GM19351 (cell line): Measurements from ENCODE around the gene AUTS2.

Experiments
- ATAC-seq: cut with Tn5 transposase; IDR thresholded peaks from one replicate; pipeline ENCODE4 v1.9.1; 2021; ENCODE audit warnings: mild to moderate bottlenecking, moderate library complexity; ENCODE audit not compliant: unreplicated experiment

Gene AUTS2

GRCh38 chr7:69599955-69600709 lies 1.9 kb downstream of the AUTS2 start:
- ATAC-seq, result no peak

GRCh38 chr7:69600710-69601519 lies 2.6 kb downstream of the AUTS2 start:
- ATAC-seq, result no peak

GRCh38 chr7:69602522-69602921 lies 4.2 kb downstream of the AUTS2 start:
- ATAC-seq, result no peak

DNA sequence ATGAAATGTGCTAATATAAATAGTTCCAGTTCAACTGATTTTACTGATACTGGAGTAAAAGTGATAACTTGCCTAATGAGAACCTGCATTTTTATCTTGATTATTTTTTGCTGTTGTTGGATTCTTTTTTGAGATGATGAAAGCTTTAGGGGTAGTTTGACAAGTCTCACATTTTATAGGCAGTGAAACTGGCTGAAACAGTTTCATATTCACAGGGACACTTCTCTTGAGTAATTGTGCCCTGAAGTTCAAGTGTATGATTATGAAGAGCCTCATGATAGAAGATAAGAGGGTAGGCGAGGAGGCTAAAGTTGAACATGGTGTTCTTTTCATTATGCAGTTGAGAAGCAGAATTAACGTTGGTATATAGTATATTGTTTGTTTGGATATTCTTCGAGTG lies 5.1 kb downstream of the AUTS2 start:
- peak; percentile 47 for ATAC-seq

DNA sequence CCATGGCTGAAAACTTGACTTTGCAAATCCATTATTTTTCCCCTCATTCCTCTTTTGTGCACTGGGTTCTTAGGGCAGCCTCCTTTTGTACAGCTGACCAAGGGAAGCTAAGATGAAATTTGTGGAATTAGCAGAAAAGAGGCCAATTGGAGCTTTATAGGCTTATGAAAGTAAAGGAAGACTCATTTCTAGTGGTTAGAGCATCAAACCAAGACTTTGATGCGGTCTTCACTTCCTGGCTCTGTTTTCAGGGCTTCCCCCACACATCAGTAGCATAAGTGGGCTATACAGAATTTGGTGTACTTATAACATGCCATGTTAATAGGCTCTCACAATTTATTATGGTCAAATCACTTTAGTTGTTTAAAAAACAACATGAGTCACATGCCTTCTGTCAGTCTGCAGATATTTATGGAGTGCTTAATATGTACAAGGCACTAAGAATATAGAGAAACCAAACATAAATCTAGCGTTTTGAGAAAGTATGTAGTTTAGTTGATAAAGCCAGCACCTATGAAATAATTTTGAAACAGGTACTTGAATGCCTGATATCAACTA lies 5.7 kb downstream of the AUTS2 start:
- peak; percentile 85 for ATAC-seq

GRCh38 chr7:69605070-69605469 lies 6.8 kb downstream of the AUTS2 start:
- no peak for ATAC-seq

DNA sequence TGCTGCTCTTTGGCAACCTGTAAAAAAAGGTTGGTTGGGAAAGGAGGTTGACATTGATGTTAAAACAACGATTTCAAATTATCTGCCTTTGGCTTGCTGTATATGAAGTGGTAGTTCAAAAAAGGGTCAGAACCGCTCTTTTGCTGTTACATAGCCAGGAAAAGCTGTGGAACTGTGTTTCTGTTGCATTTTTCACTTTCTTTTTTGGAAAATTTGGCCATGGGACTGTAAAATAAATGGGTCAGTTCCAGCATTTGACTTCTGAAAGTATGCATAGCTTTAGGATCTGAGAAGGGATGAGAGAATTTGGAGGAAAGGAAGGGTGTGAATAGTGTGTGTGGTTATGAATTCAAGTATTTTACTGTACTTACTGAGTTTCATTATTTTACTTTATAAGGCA lies 7.3 kb downstream of the AUTS2 start:
- no peak for ATAC-seq

GRCh38 chr7:69608049-69608448 lies 9.8 kb downstream of the AUTS2 start:
- no peak for ATAC-seq

GRCh38 chr7:69608878-69609277 lies 10.6 kb downstream of the AUTS2 start:
- ATAC-seq, result no peak

DNA sequence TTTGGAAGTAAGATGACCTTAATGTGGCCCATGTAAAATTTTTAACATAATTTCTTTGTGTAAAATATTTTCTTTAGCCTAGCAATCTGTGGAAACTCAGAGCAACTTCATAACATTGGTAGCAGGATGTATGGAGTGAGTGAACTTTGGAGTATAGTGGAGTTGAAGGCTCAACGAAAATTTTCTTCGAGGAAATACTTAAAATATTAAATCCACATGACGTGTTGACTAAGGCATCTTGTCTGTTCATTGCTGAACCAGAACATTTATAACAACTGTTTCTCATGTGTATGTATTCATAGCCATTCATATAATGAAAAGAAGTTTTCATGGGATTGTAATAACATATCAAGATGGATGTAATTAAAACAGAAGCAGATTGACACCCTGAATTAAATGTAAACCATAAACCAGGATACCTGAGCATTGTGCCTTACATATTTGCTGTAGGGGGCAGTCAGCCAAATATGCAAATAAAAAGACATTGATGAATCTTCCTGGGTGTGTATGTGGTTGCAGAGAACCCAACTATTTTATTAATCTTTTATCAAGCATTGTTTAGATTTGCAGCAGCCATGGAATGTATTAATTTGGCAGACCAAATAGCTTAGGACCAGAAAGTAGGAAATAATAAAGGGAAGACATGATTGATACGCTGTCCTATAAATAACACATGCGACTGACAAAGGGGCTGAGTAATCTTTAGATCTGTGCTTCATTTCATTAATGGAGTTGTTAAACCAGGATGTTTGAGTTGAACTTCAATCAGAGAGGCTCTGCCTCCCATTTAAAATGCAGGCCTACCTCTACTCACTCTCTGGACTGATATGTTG lies 11.5 kb downstream of the AUTS2 start:
- no peak for ATAC-seq

- no peak for ATAC-seq
Observed at GRCh38 chr7:69610374-69611084, 12.3 kb downstream of the AUTS2 start.

- no peak for ATAC-seq
Observed at GRCh38 chr7:69612981-69613380, 14.7 kb downstream of the AUTS2 start.

DNA sequence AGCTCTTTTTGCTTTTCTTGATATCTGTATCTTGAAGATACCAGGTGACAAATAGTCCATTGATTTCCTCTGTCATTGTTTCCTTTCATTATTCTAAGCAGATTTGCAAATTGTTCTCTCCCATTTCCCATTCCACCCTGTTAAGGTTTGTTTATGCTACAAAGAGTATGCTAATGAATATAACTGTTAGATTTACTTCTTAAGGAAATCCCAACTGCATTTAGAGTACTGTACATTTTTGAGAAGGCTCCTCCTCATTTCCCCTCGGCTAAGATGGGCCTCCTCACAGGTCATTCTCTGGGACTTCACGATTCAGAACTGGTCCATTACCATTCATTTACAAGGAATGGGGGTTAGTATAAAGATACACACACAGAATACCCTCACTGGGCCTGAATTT lies 15.6 kb downstream of the AUTS2 start:
- no peak for ATAC-seq

DNA sequence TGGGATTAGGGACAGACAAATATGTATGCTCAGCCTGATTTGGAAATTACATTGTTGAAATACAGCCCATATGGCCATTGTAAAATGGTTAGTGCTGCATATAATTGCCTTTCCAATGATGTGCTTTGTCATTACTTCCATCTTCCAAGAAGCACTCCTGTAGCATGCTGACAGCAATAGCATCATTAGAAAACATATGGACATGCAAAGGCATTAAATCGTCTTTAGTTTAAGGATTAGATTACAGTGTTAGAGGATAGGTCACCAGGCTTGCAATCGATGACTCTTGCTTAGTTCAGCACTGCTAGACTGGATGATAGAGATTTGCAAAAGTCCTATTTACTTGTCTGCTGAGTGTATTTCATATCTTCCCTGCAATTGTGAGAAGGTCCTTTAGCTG lies 17.4 kb downstream of the AUTS2 start:
- no peak for ATAC-seq

DNA sequence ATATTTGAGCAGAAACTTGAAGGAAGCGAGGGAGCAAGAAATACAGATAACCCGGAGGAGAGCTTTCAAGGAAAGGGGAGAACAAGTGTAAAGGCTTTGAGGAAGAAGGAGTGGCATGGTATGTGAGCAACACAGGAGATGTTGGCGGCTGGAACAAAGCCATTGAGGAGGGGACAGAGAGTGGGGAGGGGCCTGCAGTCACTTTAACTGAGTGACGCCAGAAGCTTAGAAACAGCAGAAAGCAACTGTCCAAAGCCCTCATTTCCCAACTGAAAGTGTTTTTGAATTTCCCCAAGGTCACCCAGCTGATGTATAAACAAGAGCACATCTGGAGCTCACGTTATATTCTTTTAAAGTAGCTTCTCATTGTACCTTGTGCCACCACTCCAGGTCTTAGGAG lies 19.1 kb downstream of the AUTS2 start:
- ATAC-seq, result no peak

DNA sequence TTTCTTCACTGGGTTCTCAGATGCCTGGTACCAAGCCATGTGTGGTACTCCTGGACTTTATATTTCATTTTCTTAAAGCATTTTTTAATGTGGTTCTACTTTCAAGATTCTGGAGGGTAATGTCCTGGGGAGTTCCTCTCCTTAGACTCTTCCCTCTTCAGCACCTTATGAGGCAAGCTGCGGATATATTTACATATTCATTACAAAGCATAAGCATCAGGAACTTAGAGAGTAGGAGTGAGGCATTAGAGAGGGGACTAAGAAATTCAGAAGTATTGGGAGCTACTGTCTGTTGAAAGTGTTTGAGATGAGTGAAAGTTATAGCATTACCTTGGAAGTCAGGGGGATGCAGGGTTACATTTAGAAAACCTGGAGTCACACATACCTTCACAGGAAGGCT lies 20.8 kb downstream of the AUTS2 start:
- no peak for ATAC-seq

- ATAC-seq, result no peak
Observed at GRCh38 chr7:69619635-69620034, 21.4 kb downstream of the AUTS2 start.

DNA sequence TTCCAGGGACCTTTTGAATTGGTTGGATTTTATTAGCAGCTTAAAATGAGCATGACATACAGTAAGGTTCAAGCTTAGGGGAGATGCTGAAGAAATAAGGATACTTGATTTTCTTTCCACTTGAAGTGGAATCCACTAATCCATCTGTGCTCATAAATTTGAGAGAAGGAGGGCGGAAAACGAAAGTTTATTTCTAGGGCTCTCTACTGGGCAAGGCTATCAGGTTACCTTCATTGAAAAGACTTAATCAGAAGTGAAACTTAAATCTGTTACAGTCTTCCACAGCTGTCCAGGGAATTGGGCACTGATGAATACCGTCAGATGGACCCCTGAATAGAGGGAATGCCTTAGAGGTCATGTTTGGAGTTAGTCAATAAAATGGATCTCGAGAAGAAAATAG lies 21.8 kb downstream of the AUTS2 start:
- no peak for ATAC-seq

DNA sequence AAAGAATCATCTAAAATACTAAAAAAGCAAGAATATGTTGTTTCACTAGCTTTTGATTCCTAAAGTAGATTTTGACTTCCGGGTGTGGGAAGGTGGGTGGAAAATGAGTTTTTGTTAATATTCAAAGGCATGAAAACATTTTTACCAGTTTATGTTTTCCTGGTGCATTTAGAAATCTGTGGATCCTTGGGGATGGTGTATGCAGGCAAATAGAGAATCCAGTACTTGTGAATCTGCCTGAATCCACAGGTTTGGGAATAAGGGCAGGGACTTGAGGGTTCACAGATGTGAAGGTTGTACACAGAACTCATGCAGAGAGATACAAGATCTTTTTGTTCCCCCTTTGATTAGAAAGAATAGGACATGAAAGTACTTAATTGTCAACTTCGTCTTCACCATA lies 22.4 kb downstream of the AUTS2 start:
- no peak for ATAC-seq

DNA sequence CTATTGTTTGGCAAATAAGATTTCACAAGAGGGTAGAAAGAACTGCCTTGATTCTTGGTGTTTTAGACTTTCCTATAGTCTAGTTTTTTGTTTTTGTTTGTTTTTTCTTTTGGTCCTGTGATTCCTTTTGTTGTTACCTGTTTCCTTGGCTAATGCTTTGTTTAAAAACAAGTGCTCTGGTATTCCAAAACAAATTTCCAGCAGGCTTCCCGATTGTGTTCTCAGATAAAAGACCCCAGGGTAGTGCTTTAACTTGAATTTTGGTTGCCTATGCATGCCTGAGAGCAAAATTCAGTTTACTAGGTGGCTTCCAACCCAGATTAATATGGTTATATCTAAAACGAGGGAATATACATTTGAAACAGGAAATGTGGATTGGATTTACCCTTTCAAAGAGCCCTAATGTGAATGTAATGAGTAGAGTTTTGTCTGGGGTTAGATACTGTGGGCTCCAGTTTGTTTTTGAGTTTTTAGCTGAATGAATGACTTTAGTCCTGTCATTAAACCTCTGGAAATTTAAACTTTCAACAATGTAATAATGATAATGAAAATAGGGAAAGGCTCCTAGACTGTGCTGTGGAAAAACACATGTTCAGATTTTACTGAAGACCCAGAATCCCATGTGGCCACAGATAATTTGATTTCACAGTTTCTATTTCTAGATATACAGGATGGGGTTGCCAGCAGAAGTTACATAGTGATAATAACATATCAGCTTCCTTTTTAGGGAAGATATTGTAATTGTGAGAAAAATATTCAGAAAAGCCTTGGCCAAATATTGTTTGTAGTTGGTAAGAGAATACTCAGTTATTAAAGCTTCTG lies 23.9 kb downstream of the AUTS2 start:
- ATAC-seq, result no peak
